HL-60 (cell line): ENCODE data around the gene RBM33.

Source experiments
- DNase-seq, 2 experiments: peaks; one replicate each; pipeline ENCODE4 v3.0.0-alpha.2; 2010 to 2020; ENCODE audit warnings: low read depth in 1 of 2, low spot score in 1 of 2
- H3K27ac ChIP-seq: fragments of 250-450 bp; sonication (Bioruptor Pico); replicated peaks from 2 replicates; pipeline ENCODE4 v1.5.1; 2020; ENCODE audit warnings: mild to moderate bottlenecking, moderate library complexity
- H3K27me3 ChIP-seq: fragments of 250-450 bp; sonication (Bioruptor Pico); 2 replicates; pipeline ENCODE4 v1.5.1; 2021; ENCODE audit warnings: mild to moderate bottlenecking, moderate library complexity; ENCODE audit not compliant: insufficient read depth, poor library complexity, severe bottlenecking
- H3K4me3 ChIP-seq: replicated peaks from 2 replicates; pipeline ENCODE4 v1.5.1; 2011; ENCODE audit warnings: mild to moderate bottlenecking, control low read depth, low read length; ENCODE audit not compliant: insufficient read depth
- CTCF ChIP-seq: IDR thresholded peaks from one replicate; pipeline ENCODE4 v1.5.1; 2011; ENCODE audit warnings: low read length, control low read depth, inconsistent platforms; ENCODE audit not compliant: insufficient read depth
- GABPA ChIP-seq: IDR thresholded peaks from 2 replicates; pipeline ENCODE4 v1.6.1; 2012; ENCODE audit warnings: low read depth
- POLR2AphosphoS5 ChIP-seq: IDR thresholded peaks from 2 replicates; pipeline ENCODE4 v1.6.1; 2012; ENCODE audit warnings: low read depth
- REST ChIP-seq: IDR thresholded peaks from 2 replicates; pipeline ENCODE4 v1.6.1; 2012; ENCODE audit warnings: low read depth; ENCODE audit not compliant: insufficient replicate concordance
- SPI1 ChIP-seq: IDR thresholded peaks from 2 replicates; pipeline ENCODE4 v1.6.1; 2012; ENCODE audit warnings: low read depth, mild to moderate bottlenecking, borderline replicate concordance

RBM33 gene

GRCh38 chr7:155699180-155699579, 54.7 kb downstream of the RBM33 start:
- Histone ChIP-seq H3K4me3 (no peak overlapping the region), H3K27ac (no peak overlapping the region), H3K27me3 (no peaks in the 10 kb centered on the region)
- TF ChIP-seq REST (no peak), SPI1 (no peak), CTCF (no peak), POLR2AphosphoS5 (no peak)
- no peak for DNase-seq

GRCh38 chr7:155700847-155701246, 56.4 kb downstream of the RBM33 start:
- Histone ChIP-seq H3K27me3 (no peaks in the 10 kb centered on the region), H3K4me3 (no peak overlapping the region), H3K27ac (no peak overlapping the region)
- no peak for DNase-seq
- no peak for TF ChIP-seq GABPA
- no peak for TF ChIP-seq REST
- TF ChIP-seq CTCF = no peak
- no peak for TF ChIP-seq POLR2AphosphoS5

GRCh38 chr7:155701972-155702544, 57.6 kb downstream of the RBM33 start:
- DNase-seq = no peak
- no peaks in the 10 kb centered on the region for H3K27me3 ChIP-seq
- no peak for TF ChIP-seq POLR2AphosphoS5
- TF ChIP-seq SPI1 = no peak
- no peak for TF ChIP-seq GABPA
- H3K4me3 ChIP-seq = no peak overlapping the region
- H3K27ac ChIP-seq = no peak overlapping the region

- TF ChIP-seq GABPA (no peak), REST (no peak), POLR2AphosphoS5 (no peak), CTCF (no peak), SPI1 (no peak)
- Histone ChIP-seq H3K27ac (no peak overlapping the region), H3K27me3 (no peaks in the 10 kb centered on the region), H3K4me3 (no peak overlapping the region)
- DNase-seq = no peak
Measured at GRCh38 chr7:155702616-155703015, 58.2 kb downstream of the RBM33 start.
